Ovary (tissue), 3 donors: ENCODE measurements around the gene LRP1.

Experiments
- EP300 ChIP-seq: sonication (generic); formaldehyde crosslinking; IDR thresholded peaks from one replicate; pipeline ENCODE4 v1.6.1; 2017; ENCODE audit warnings: antibody characterized with exemption
- POLR2A ChIP-seq: fragments of 450-650 bp; IDR thresholded peaks from one replicate; pipeline ENCODE4 v1.6.1; 2017; ENCODE audit warnings: antibody characterized with exemption, mild to moderate bottlenecking, moderate library complexity
- TF ChIP-seq, protein P1 (sequence below), 3 donors: fragments of 450-650 bp in 2 of 3; fragments of 200-600 bp in 1 of 3; IDR thresholded peaks; one replicate each; pipeline versions ENCODE4 v1.5.1 to v1.8.0; 2016 to 2022; ENCODE audit warnings: antibody characterized with exemption in 3 of 3, mild to moderate bottlenecking in 1 of 3
- donor health status: DM: no; HTN: no; CAD: no.

DNA sequence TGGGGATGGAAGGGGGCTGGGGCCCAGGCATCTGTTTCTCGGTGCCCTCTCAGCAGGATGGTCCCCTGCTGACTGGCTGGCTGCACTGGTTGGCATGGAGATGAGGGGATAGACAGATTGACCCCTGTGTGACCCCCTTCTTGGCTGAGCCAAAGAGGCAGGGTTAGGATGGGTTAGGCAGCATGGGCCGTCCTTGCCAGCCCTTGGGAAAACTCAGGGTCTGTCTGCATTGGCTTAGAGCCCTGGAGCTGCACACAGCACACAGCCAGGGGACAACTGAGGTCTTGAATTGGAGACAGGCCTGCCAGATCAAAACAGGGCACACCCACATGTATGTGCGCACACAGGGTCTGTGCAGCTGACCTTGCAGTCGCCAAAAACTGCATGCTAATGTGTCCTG, 30.4 kb downstream of the LRP1 start:
- no peak for TF ChIP-seq EP300
- TF ChIP-seq, protein P1, sequence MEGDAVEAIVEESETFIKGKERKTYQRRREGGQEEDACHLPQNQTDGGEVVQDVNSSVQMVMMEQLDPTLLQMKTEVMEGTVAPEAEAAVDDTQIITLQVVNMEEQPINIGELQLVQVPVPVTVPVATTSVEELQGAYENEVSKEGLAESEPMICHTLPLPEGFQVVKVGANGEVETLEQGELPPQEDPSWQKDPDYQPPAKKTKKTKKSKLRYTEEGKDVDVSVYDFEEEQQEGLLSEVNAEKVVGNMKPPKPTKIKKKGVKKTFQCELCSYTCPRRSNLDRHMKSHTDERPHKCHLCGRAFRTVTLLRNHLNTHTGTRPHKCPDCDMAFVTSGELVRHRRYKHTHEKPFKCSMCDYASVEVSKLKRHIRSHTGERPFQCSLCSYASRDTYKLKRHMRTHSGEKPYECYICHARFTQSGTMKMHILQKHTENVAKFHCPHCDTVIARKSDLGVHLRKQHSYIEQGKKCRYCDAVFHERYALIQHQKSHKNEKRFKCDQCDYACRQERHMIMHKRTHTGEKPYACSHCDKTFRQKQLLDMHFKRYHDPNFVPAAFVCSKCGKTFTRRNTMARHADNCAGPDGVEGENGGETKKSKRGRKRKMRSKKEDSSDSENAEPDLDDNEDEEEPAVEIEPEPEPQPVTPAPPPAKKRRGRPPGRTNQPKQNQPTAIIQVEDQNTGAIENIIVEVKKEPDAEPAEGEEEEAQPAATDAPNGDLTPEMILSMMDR (IDR thresholded peaks at IDR 0.05) = no peak
- TF ChIP-seq POLR2A = no peak
